GM18520 (cell line): ENCODE data around the gene TGFBR1.
A peak's percentile ranks its signal among the peaks of the same experiment; 100 is the strongest.
"Not testable (repeated sequence)": the region's sequence is repeated elsewhere in the genome, so short reads cannot be mapped to it uniquely, and the experiment has no call there.

ENCODE experiments used
- ATAC-seq: cut with Tn5 transposase; IDR thresholded peaks from one replicate; pipeline ENCODE4 v1.9.1; 2021; ENCODE audit not compliant: unreplicated experiment

The TGFBR1 gene

DNA sequence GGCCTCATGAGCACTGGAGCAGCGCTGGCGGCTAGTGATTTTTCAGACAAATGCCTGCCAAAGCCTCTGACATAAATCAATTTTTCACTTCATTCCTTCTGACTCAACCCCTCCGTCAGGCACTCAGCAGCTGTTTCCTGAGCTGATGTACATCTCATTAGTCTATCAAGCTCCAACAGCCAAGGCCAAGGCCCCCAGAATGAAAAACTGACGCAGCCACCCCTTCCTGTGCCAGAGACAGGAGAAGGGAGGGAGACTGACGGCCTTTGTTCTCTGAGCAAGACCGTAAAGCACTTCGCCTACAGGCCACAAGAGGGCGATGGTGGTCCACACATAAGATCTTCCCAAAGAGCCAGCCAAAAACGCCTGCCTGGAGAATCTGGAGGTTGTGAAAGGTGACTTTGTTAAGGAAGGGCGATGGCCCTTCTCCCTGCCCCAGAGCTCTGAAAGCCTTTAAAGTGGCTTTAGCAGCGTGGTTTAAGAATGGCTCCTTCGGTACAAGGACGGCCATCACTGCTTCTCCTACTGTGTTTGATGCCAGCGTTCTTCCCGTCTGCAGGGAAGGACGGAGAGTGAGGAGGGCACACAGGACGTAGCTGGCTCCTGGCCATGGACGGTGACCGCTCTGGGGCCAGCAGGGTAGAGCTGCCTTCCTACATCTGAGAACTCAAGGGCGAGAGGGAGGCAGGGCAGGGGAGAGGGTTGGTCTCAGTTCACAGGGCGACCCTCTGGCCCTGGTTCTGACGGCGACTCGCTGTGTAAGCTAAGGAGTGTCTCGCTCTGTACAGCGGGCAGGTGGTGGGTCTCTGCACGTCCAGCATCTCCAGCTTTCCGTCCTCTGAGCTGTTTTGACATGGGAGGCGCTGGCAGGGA, 79.8 kb downstream of the TGFBR1 start:
- ATAC-seq = no peak

- no peak for ATAC-seq
These were observed 80.4 kb downstream of the TGFBR1 start for GRCh38 chr9:99185348-99185632.

DNA sequence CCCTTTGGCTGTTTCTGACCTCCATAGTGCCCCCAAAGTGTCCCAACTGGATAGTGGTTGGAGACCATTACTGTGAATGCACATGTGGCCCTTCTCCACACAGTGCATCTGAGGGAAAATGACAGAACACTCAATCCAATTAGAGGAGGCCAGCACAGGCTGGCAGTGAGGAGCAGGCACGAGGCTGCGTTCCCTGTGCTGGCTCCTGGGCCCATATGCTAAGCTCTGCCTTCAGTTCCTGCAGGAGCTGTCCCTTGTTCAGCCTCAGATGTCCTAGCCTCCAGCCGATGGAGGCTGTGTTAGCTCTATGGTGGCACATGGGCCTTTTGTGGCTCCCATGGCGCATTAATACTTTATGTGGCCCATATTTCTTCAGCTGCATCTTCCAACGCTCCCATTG, 81.0 kb downstream of the TGFBR1 start:
- ATAC-seq = no peak

- ATAC-seq = no peak
These were observed 82.4 kb downstream of the TGFBR1 start for GRCh38 chr9:99187311-99187710.

DNA sequence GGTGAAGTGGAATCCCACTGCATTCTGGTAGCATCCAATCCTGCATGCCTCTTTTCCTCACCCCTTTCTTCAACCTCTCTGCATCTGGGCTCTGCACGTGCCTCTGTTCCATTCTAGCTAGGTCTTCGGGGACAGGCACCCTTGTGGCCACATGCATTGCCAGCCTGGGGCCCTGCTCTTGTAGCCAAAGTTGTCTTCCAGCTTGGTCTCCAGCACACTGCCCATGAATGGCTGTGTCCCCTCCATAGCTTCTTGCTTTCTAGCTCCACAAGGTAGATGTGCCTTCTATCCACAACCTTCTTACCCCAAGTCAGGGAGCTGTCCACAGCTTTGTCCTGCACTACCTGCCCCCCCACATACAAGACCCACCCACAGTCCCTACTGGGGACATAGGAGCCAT, 84.3 kb downstream of the TGFBR1 start:
- no peak for ATAC-seq

DNA sequence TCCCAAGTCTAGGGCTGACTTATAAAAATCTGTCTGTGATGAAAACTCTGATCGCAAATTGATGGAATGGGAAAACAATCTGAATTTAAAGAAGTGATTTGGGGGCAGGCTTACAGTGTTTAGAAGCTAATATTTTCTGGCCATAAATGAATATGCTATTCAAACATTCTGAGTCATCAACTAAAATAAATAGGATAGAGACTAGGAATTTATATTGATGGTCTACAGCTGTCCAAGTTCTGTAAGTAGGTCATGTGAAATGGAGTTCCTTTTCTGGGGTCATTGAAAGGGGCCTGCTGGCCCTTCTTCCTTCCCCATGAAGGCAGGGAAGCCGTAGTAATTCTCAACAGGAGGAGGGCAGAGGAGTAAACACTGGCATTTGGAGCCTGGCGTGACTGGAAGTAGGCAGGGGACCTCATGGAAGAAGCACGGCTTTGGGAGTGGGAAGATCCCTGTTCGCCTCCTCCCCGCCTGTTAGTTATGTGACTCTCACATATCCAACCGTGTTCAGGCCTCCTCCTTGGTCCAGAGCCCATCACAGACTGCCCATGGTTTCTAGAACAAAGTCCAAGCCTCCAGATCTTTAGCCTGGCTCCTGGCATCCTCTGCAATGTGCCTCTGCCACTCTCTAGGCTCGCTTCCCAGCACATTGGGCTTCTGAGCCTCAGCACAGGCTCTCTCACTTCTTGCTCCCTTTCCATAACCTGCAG, 85.1 kb downstream of the TGFBR1 start:
- no peak for ATAC-seq

DNA sequence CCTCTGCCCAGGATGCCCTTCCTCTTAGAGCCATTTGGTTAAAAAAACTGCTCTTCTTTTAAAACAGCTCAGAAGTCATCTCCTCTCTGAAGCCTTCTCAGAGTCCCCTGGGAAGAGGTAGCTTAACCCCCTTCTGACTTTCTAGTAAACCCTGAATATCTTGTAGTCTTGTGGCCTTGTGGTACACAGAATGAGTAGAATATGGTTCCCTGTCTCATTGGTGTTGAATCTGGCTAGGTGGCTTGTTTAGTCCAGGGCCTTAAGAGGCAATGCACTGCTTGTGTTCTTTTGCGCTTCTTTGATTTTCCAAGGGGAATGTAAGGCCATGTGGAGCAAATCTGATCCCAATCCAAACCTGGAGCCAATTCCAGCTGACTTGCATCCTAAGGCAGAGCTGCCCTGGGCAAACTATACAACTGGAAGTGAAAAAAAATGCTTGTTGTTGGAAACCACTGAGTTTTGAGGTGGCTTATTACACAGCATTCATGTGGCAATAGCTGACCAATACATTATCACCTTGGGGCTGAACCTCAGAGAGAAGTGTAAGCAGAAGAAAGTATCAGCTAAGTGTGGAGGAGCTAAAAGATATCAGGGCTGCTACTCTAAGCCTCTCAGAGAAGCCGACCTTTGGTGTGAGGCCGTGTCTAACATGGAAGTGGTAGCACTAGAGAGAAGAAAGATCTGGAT, 85.8 kb downstream of the TGFBR1 start:
- no peak for ATAC-seq

GRCh38 chr9:99192786-99193465, 88.0 kb downstream of the TGFBR1 start:
- no peak for ATAC-seq

GRCh38 chr9:99193466-99193821, 88.5 kb downstream of the TGFBR1 start:
- no peak for ATAC-seq

DNA sequence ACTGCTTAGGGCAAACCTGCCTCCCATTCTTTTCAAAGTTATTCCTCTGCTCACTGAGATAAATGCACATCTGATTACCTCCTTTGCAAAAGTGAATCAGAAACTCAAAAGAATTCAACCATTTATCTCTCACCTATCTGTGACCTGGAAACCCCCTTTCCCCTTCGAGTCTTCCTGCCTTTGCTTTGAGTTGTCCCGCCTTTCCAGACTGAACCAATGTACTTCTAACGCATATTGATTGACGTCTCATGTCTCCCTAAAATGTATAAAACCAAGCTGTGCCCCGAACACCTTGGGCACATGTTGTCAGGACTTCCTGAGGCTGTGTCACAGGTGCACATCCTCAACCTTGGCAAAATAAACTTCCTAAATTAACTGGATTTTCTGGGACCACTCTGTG, 91.6 kb downstream of the TGFBR1 start:
- not testable (repeated sequence) for ATAC-seq

- no peak for ATAC-seq
These were observed 92.3 kb downstream of the TGFBR1 start for GRCh38 chr9:99197124-99197630.

DNA sequence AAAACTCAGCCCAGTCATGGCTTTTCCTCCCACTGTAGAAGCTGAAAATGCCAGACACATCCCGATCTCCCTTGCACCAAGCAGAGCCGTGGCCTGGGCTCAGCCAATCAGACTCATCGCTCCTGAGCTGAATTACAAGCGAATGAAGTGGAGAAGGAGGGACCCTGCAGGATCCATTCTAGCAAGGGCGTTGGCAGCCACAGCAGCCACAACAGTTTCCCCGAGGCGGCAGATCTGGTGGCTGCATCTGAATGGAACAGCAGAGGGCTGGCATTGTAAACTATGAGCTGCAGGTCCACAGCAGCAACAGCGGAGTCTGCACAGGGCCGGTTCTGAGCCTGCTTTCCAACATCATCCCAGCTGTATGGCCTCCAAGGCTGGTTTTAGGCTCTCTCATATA, 93.1 kb downstream of the TGFBR1 start:
- ATAC-seq = no peak

DNA sequence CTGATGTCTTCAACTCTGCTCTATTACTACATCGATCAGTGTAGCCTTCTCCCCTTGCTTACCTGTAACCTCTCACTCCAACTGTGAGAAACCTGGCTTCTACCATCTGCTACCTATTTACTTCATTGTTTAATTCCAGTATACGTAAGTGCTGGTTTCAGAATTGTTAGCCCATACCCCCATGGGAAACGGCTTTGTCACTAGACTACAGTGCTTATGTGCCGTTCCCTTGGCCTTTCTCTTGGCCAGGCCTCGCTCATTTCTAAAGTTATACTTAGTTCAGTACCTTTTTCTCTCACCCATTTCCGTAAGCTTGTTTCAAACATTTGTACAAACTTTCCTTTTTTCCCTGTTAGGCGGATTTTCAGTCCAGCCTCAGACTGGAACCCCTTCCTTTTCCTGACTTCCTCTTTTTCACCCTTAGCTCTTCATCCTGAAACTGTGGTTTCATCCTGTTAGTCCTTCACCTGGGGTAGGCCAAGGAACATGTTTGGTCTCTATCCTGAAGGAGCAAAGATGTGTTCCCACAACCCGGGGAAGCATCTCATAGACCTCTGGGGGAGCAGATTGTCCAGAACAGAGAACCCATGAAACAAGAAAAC, 95.1 kb downstream of the TGFBR1 start:
- peak; percentile 73 for ATAC-seq

GRCh38 chr9:99201603-99202002, 96.7 kb downstream of the TGFBR1 start:
- ATAC-seq = no peak
